Immature natural killer cell (primary cell): Measurements from ENCODE around the gene HNRNPH1. TPM values are rescaled to one million over a fixed set of nuclear protein-coding genes. Genes with fewer than 3 reads are reported as not detected.
"Not testable (repeated sequence)": the region's sequence is repeated elsewhere in the genome, so short reads cannot be mapped to it uniquely, and the experiment has no call there.

ENCODE experiments used
- DNase-seq, 3 donors: peaks; one replicate each; pipeline ENCODE4 v3.0.0; 2022; ENCODE audit warnings: mixed read lengths in 1 of 3
- H3K27ac Mint-ChIP-seq, 6 donors: one replicate each; pipeline ENCODE4 v1.8.0; 2020; ENCODE audit warnings: mixed read lengths in 6 of 6, mild to moderate bottlenecking in 5 of 6, inconsistent platforms in 4 of 6, moderate library complexity in 3 of 6
- H3K27me3 Mint-ChIP-seq, 3 donors: one replicate each; pipeline ENCODE4 v1.8.0; 2020 to 2021; ENCODE audit warnings: low read depth in 3 of 3, mild to moderate bottlenecking in 3 of 3, mixed read lengths in 3 of 3, moderate library complexity in 3 of 3, inconsistent platforms in 1 of 3
- H3K36me3 Mint-ChIP-seq, 3 donors: one replicate each; pipeline ENCODE4 v1.8.0; 2020; ENCODE audit warnings: mixed read lengths in 3 of 3, inconsistent platforms in 2 of 3, mild to moderate bottlenecking in 2 of 3
- H3K4me1 Mint-ChIP-seq, 2 donors: one replicate each; pipeline ENCODE4 v1.8.0; 2020; ENCODE audit warnings: inconsistent platforms in 2 of 2, mild to moderate bottlenecking in 2 of 2, mixed read lengths in 2 of 2, moderate library complexity in 1 of 2
- H3K4me3 Mint-ChIP-seq, 5 donors: one replicate each; pipeline ENCODE4 v1.8.0; 2020; ENCODE audit warnings: mild to moderate bottlenecking in 5 of 5, mixed read lengths in 5 of 5, inconsistent platforms in 3 of 5, moderate library complexity in 3 of 5
- H3K9me3 Mint-ChIP-seq, 6 donors: one replicate each; pipeline ENCODE4 v1.8.0; 2020; ENCODE audit warnings: mild to moderate bottlenecking in 6 of 6, mixed read lengths in 6 of 6, inconsistent platforms in 4 of 6, moderate library complexity in 3 of 6
- polyA plus RNA-seq, 3 donors: library from polyadenylated mRNA; unstranded; fragments of 300-500 nt; fragmentation: Illumina TruSeq; gene quantifications; one replicate each; pipeline ENCODE4 v1.2.3, GENCODE V29; 2021

HNRNPH1 gene
- polyA plus RNA-seq, 3 donors from 2014 or later, result 45.7 to 110 (median 73.3) TPM

- H3K27me3 Mint-ChIP-seq, H3K9me3 Mint-ChIP-seq, H3K4me3 Mint-ChIP-seq, DNase-seq, H3K27ac Mint-ChIP-seq, H3K4me1 Mint-ChIP-seq, H3K36me3 Mint-ChIP-seq: not testable (repeated sequence)
Observed at GRCh38 chr5:179639296-179639695, 15.8 kb upstream of the HNRNPH1 start.

DNA sequence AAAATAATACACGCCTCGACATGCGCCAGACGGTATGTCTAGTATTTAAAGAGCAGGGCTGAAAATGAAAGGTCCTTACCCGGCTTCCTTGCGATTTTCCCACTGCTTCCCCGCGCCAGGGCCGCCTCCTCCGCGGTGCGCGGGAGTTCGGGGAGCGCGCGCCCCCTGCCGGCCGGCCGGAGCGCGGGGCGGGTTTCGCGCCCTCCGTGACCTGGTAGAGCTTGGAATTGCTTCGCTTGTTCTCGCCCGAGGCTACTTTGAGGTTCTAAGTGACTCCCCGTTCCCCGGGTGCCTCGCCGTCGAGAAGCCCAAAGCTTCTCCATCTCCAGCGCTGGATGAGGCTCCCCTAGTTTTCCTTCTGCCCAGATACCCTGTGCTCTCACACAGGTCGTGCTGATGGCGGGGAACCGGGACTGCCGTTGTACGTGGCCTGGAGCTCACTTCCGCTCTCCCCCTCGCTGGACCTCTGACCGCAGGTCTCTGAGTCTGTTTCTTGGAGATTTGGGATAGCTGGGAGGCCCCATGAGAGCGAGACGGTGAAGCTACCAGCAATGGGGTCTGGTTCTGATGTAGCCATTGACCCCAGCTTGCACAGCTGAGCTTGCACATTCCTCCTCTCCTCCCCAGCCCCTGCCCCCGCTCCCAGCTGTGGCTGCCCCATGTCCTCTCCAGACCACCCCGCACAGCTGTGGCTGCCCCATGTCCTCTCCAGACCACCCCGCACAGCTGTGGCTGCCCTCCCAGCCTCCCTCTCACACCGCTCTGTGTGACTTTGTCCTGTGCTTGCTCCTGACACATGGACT, 11.1 kb upstream of the HNRNPH1 start:
- H3K9me3 Mint-ChIP-seq, H3K27ac Mint-ChIP-seq, H3K27me3 Mint-ChIP-seq, H3K4me3 Mint-ChIP-seq, H3K36me3 Mint-ChIP-seq, DNase-seq, H3K4me1 Mint-ChIP-seq: not testable (repeated sequence)

DNA sequence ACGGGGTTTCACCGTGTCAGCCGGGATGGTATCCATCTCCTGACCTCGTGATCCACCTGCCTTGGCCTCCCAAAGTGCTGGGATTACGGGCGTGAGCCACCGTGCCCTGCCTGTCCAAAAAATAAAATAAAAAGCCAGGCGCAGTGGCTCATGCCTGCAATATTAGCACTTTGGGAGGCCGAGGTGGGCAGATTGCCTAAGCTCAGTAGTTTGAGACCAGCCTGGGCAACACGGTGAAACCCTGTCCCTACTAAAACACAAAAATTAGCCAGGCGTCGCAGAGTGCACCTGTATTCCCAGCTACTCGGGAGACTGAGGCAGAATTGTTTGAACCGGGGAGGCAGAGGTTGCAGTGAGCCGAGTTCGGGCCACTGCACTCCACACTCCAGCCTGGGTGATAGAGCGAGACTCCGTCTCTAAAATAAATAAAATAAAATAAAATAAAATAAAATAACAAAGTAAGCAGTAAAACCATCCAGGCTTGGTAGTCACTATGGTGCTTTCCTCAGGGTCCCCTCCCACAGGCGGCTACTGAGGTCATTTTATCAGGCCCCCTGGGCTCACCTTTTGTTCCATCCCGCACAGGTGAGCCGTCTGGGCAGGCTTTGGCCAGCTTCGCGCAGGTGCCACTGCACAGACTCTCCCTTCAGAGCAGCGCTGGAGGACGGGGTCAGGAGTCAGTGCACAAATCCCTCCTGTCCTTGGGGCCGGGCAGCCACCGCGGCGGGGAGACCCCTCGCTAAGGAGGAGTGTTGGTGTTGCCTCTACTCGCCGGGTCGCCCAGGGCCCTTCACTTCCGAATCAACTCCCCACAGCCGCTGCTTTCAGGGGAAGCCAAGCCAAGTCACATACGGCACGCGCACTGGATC, 10.3 kb upstream of the HNRNPH1 start:
- not testable (repeated sequence) for H3K4me1 Mint-ChIP-seq, DNase-seq, H3K9me3 Mint-ChIP-seq, H3K36me3 Mint-ChIP-seq, H3K27ac Mint-ChIP-seq, H3K27me3 Mint-ChIP-seq
- peak overlapping the region in 2 of 5 donors; percentile 40 to 44 for H3K4me3 Mint-ChIP-seq

DNA sequence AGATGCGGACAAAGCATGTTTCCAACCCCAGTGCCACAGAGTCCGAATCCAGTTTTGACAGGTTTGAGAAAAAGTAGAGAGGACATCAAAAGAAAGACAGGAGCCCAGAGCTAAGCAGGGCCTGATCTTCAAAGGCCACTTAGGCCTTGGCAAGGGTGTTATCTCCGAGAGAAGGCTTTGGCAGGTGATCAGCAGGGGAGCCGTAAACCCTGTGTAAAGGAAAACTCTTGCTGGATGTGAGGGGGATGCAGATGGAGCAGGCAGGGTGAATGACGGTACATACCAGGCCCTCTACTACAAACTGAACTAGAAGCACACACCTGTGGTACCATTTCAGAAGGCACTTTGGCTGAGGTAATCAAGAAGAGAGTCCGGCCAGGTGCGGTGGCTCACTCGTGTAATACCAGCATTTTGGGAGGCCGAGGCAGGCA, 1.4 kb upstream of the HNRNPH1 start:
- H3K9me3 Mint-ChIP-seq, result no peaks in the 10 kb centered on the region
- H3K4me1 Mint-ChIP-seq, result peaks cover 41 to 42% of the 10 kb centered on the region in 2 donors
- no peak for DNase-seq
- H3K27ac Mint-ChIP-seq, result peak overlapping the region; percentile 95 to 99 (median 99)
- peaks cover 33 to 46% (median 35%) of the 10 kb centered on the region in 3 donors for H3K27me3 Mint-ChIP-seq
- peak overlapping the region; percentile 95 to 99 (median 97) for H3K4me3 Mint-ChIP-seq
- peaks cover 20 to 24% (median 23%) of the 10 kb centered on the region in 3 donors for H3K36me3 Mint-ChIP-seq

GRCh38 chr5:179623906-179624741, 653 bp upstream of the HNRNPH1 start:
- peaks cover 22 to 29% (median 29%) of the 10 kb centered on the region in 3 donors for H3K36me3 Mint-ChIP-seq
- H3K4me1 Mint-ChIP-seq, result peaks cover 47 to 49% of the 10 kb centered on the region in 2 donors
- DNase-seq, result peak; percentile 40 to 59 (median 44)
- peak overlapping the region; percentile 95 to 99 (median 99) for H3K27ac Mint-ChIP-seq
- no peaks in the 10 kb centered on the region for H3K9me3 Mint-ChIP-seq
- peaks cover 33 to 50% (median 37%) of the 10 kb centered on the region in 3 donors for H3K27me3 Mint-ChIP-seq
- peak overlapping the region; percentile 95 to 99 (median 97) for H3K4me3 Mint-ChIP-seq

GRCh38 chr5:179621551-179622214, 1.8 kb downstream of the HNRNPH1 start:
- peaks cover 64 to 74% of the 10 kb centered on the region in 2 donors for H3K4me1 Mint-ChIP-seq
- no peak for DNase-seq
- H3K36me3 Mint-ChIP-seq, result peaks cover 29 to 47% (median 45%) of the 10 kb centered on the region in 3 donors
- no peaks in the 10 kb centered on the region for H3K9me3 Mint-ChIP-seq
- H3K4me3 Mint-ChIP-seq, result peak overlapping the region; percentile 95 to 99 (median 97)
- H3K27me3 Mint-ChIP-seq, result peaks cover 33 to 62% (median 42%) of the 10 kb centered on the region in 3 donors
- H3K27ac Mint-ChIP-seq, result peak overlapping the region; percentile 94 to 99 (median 96)

DNA sequence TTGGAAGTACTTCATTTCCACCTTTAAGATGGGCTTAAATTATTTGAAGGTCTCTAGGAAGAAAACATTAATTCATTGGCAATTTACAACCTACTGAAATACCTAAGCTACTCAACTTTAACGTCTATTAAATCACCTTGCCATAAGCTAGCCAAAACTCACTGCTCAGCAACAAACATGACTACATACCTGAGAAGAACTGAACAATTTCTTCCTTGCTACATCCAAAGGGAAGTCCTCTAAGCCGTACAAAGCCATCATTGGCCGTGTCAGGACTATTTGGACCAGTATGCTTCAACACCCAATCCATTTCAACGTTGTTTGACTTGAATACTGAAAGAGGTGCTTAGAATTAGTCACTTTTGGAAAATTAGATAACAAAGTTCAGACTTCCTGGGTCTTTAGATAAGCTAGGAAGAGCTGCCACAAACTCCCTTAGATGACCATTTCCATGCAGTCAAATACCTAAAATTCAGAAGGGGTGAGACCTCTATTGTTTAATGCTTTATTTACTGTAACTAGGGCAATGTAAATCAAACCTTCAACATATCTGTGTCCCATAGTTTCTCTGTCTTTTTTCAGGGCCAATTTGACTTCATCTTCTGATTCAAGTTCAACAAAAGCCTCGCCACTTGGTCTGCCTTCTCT, 2.6 kb downstream of the HNRNPH1 start:
- Mint-ChIP-seq H3K36me3 (peaks cover 29 to 55% (median 53%) of the 10 kb centered on the region in 3 donors), H3K27ac (peak overlapping the region; percentile 94 to 99 (median 96)), H3K9me3 (no peaks in the 10 kb centered on the region), H3K4me3 (peak overlapping the region; percentile 95 to 99 (median 97)), H3K4me1 (peaks cover 70 to 82% of the 10 kb centered on the region in 2 donors), H3K27me3 (peaks cover 33 to 67% (median 44%) of the 10 kb centered on the region in 3 donors)
- no peak for DNase-seq

- DNase-seq, result no peak
- Mint-ChIP-seq H3K9me3 (no peaks in the 10 kb centered on the region), H3K27me3 (peaks cover 33 to 71% (median 44%) of the 10 kb centered on the region in 3 donors), H3K4me1 (peaks cover 73 to 87% of the 10 kb centered on the region in 2 donors), H3K27ac (peak overlapping the region; percentile 94 to 99 (median 96)), H3K36me3 (peaks cover 32 to 60% (median 58%) of the 10 kb centered on the region in 3 donors), H3K4me3 (peak overlapping the region; percentile 95 to 99 (median 97))
Observed at GRCh38 chr5:179620293-179620692, 3.2 kb downstream of the HNRNPH1 start.

DNA sequence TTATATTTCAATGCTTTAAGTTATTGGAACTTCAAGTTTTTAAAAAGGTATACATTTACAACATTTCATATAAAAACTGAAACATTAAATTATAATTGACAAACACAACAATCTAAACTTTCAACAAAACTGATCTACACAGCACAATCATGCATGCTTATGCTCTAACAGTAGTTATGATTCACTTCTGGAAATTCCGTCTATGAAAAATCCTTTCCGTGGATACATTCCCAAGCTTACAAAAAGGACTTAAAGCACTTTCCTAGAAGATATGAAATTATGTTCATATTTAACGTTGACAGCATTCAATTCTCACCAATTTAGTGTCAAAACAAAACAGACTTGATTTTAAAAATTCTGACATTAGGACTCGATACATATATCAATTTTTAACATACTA, 3.7 kb downstream of the HNRNPH1 start:
- Mint-ChIP-seq H3K27me3 (peaks cover 33 to 70% (median 46%) of the 10 kb centered on the region in 3 donors), H3K36me3 (peaks cover 32 to 64% (median 60%) of the 10 kb centered on the region in 3 donors), H3K9me3 (no peaks in the 10 kb centered on the region), H3K27ac (peak overlapping the region in 2 of 6 donors; percentile 99), H3K4me1 (peaks cover 70 to 87% of the 10 kb centered on the region in 2 donors), H3K4me3 (peak overlapping the region; percentile 95 to 99 (median 97))
- DNase-seq, result no peak

GRCh38 chr5:179618923-179619554, 4.4 kb downstream of the HNRNPH1 start:
- DNase-seq, result no peak
- Mint-ChIP-seq H3K4me3 (peak overlapping the region; percentile 79 to 97 (median 85)), H3K9me3 (no peaks in the 10 kb centered on the region), H3K36me3 (peaks cover 33 to 71% (median 67%) of the 10 kb centered on the region in 3 donors), H3K27me3 (peaks cover 29 to 67% (median 45%) of the 10 kb centered on the region in 3 donors), H3K27ac (peak overlapping the region; percentile 59 to 86 (median 82)), H3K4me1 (peaks cover 63 to 87% of the 10 kb centered on the region in 2 donors)

GRCh38 chr5:179617930-179618329, 5.5 kb downstream of the HNRNPH1 start:
- H3K4me3 Mint-ChIP-seq, result no peak overlapping the region
- H3K9me3 Mint-ChIP-seq, result no peaks in the 10 kb centered on the region
- peaks cover 70 to 94% of the 10 kb centered on the region in 2 donors for H3K4me1 Mint-ChIP-seq
- peaks cover 44 to 82% (median 77%) of the 10 kb centered on the region in 3 donors for H3K36me3 Mint-ChIP-seq
- H3K27ac Mint-ChIP-seq, result peak overlapping the region; percentile 6 to 72 (median 33)
- peaks cover 20 to 67% (median 41%) of the 10 kb centered on the region in 3 donors for H3K27me3 Mint-ChIP-seq
- no peak for DNase-seq
